ENCODE measurements around the gene DSP.

DSP gene

DNA sequence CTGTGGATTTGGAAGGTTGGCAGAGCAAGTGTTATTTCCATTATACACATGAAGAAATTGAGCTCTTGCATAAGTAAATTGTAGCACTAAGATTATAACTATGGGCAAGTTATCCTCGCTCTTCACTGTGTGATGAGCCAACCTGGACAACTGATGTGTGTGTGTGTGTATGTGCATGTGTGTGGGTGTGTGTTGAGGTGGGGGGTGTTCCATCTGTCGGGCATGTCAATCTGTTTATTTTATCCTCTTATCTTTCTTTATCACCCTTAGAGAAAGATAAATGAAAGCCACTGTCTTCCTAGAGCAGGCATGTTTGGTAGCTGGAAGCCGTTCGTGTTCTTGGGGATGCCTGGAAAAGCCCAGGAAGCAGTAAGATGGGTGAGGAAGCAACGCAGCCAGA, 3.0 kb upstream of the DSP start:
- no peak for DNase-seq

GRCh38 chr6:7540595-7540994, 876 bp upstream of the DSP start:
- DNase-seq, result no peak

DNA sequence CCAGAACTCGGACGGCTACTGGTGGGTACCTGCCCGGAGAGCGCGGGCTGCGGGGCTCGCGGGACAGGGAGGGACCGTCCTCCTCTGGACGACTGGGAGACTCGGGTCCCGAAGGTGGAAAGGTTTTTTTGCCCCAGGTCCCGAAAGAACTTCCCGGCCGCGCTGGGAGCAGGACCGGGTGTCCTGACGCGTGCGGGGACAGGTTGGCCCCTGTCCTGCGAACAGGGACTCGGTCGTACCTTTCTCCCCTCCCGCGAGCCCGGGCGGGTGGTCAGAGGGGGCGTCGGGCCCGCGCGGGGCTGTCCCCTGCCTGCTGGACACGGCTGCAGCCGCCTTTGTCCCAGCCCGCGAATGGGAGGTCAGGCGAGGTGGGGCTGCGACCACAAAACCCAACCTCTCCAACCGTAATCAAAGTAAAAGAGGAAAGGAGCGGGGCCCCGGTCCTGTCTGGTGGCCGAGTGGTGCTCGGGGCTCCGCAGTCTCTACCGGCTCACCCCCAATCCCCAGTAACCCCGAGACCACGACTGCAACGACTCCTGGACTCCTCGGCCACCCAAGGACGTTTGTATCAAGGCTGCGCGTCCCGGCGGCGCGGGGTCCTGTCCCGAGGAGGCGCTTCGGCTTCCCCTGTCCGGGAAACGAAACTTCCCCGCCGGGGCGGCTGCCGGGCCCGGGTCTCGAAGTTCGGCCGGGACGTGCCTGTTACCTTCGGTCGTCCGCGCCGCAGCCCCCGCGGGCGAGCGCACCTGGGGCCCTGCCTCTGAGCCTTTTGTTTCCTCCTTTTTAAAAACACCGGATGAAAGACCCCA, 798 bp downstream of the DSP start:
- no peak for DNase-seq

DNA sequence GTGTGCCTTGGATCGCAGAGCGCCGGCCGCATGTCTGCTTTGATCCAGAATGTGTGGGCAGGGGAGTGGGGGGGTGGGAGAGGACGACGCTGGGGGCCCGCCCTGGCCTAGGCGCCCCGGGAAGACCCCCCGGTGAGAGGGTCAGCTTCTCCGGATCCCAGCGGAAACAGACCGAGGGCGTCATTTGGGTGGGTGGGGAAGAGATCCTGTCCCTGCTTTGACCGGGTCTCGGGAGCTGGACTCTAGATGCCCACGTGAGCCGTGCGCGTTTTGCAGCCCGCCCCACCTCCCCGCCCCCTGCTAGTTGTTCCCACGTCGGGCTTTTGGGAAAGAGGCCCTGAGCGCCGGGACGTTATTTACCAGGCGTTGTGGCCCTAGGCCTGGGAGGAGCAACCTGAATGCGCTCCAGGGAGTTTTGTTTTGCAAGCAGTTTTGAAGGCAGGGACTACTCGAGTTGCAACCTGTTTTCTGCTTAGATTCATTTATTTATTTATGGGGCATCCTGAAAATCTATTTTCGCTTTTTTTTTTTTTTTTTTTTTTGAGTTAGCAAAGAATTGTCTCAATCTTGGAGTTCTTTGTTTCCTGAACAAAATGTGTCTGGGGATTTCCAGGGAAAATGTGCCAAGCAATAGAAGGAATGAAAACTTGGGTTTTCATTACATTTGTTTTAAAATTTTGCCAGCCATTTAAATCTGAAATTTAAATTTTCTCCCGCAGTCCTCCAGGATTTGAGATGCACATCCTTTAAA, 1.6 kb downstream of the DSP start:
- DNase-seq, result no peak

DNA sequence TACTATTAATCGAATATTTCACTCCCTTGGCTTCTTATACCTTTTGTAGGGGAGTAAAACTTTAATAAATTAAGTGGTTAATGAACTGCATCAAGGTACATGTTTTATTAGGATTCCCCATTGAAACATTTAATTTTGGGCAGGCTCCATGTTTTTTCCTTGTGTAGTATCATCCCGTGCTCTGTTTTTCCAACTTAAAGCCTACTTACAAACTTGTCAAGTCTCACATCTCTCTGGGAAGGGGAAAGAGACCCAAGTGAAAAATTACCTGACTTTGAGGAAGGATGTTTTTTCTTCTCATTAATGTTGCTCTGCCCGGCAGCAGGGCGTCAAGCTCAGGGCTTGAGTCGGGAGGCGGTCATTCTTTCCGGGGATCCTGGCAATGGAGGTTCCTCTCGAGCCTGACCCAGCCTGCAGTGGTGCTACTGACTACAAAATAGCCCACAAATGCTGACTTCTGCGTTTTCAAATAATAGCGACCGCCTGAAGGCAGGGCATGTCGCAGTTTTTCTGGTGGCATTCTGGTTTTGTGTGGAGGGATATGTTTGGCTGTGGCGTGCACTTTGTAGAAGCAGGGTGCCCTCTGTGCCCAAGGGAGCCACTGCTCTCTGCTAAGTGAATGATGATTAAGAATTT, 2.4 kb downstream of the DSP start:
- DNase-seq, result no peak

GRCh38 chr6:7544597-7544996, 3.1 kb downstream of the DSP start:
- no peak for DNase-seq

- DNase-seq, result no peak
These were observed 4.0 kb downstream of the DSP start for GRCh38 chr6:7545316-7546019.

- DNase-seq, result no peak
These were observed 4.5 kb downstream of the DSP start for GRCh38 chr6:7546020-7546369.

DNA sequence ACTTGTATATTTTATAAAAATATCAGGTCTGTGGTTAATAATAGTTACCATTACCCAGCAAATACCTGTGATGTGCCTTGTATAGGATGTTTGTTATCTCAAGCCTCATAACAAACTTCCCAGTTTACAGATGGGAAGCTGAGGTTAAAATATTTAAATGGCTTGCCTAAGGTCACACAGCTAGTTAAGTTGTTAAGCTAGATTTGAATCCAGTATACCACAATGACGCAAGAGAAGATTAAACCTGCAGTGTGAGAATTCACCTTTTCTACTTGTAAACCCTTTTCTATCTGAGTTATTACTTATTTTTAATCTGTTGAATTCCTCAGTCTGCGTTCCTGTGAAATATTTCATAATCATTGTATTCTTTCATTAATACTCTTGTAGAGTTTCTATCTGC, 4.9 kb downstream of the DSP start:
- DNase-seq, result no peak

- DNase-seq, result no peak
These were observed 5.4 kb downstream of the DSP start for GRCh38 chr6:7546896-7547295.

GRCh38 chr6:7547315-7547714, 5.8 kb downstream of the DSP start:
- no peak for DNase-seq

- no peak for DNase-seq
These were observed 8.9 kb downstream of the DSP start for GRCh38 chr6:7550433-7550801.

GRCh38 chr6:7554533-7555275, 13.2 kb downstream of the DSP start:
- no peak for DNase-seq

DNA sequence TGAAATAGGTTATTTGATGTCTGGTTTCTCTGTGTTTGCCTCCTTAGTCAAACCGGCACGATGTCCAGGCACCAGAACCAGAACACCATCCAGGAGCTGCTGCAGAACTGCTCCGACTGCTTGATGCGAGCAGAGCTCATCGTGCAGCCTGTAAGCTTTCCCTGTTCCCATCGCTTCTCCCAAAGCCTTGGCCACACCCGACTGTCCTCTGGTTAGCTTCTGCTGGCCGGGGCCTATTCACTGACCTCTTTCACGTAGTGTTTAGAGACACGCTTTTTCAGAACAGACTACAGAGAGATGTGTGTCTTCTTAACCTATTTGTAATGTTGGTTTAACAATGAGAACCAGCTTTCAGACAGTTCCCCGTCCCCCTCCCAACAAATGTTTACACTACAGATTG, 14.2 kb downstream of the DSP start:
- no peak for DNase-seq

DNA sequence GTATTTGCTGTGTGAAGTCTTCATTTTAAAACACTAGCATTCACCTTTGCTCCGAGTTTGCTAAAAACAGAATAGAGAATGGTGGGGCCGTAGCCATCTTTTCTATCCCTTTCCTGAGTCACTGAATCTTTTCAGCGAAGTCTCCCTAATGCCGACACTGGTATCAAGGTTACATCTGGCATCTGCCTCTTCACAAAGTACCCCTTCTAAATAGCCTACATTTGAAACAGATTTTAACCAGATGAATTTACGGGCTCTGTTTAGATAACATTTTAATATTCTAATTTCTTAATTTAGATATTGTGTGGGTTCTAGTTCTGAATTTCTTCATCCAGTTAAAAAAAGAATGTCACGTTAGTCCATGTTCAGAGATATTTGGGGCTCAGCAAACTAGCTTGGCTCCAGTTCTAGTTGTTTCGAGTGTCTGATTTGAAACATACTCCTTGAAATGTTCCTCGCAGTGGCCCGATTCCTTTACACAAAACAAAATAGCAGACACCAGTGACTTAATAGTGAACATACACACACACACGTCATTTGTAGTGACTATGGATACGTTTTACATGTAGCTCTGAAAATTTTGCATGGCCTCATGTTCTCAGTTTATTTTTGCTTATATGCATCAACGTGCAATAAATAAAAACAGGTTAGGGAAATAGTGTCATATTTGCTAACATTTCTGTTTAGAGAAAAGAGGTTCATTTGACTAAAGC, 15.1 kb downstream of the DSP start:
- DNase-seq, result no peak

GRCh38 chr6:7557652-7558051, 16.2 kb downstream of the DSP start:
- DNase-seq, result no peak

DNA sequence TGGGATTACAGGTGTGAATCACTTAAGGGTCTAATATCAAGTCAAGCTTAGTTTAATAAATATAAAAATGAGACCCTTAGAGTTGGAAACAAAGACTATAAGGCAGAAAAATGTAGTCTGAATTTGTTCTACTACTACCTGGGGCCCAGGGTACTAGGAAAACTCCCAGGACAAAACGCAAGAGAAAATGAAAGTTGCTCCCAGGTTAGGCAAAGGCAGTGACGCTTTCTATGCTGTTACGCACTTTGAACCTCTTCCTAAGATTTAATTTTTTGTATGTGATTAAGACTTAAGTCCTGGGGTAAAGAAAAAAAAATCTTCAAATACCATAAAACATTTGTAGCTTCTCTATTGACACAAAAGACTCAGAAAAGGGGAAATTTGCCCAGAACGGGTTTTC, 17.3 kb downstream of the DSP start:
- no peak for DNase-seq

GRCh38 chr6:7559196-7559595, 17.7 kb downstream of the DSP start:
- DNase-seq, result no peak

DNA sequence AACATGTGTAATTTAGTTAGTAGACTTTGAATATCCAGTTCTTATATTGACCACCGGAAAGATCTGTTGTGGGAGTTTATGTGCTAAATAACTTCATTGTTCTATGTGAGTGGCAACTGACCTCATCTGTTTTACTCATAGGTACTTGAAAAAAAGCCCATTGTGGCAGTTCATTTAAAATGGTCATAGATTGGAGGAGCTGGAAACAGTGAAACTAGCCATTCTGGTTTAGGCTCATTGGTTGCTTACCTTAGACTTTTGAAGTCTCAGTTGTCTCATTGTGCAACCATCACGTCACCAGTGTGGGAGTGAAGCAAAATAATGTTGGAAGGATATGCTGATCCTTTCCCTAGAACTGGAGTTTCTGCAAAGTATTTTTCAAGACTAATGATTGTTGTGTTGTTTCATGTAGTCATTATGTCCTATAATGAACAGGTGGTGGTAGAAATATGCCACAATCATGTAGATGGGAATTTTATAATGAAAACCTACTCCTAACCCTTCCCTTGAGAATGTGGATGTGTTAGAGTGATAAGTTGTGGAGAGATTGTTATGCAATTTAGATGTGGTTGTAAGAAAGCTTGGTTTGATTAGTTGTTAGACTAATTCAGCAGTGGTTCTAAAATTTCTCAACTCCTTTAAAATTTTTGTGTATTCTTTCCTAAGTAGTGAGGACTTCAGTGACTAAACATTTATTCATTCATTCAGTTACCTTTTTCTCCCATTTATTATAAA, 18.3 kb downstream of the DSP start:
- DNase-seq, result no peak

DNA sequence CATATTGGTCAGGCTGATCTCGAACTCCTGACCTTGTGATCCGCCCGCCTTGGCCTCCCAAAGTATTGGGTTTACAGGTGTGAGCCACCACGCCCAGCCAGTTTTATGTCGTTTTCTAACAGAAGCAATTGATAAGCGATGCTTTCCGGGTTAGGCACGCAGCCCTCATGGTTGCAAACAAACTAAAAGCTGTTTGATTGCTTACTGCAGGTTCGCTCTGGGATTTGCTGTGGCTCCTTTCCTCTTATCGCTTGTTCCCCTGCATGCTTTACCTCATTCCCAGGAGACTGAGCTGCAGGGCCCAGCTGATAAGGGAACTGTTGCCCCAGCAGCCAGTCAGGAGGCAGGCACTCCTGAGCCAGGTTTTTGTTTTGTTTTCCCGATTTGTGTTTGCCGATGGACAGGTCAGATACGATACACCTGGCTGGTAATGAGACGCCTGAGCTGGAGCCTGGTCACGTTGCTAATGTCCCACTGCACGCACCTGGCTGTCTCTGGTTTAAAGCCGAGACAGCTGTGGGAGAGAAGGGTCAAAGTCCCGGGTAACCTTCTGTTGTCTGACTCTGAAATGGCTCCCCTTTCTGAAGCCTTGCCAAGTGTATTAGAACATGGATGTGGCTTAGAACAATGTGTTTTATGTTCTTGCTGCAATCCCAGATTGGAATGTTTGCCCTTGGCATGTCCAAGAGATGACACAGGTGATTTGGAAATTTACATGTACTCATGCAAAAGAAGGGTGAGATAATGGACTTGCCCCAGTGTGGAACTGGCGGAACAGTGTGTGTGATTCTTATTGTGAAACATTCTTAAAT, 19.9 kb downstream of the DSP start:
- no peak for DNase-seq

Data from C1 segment of cervical spinal cord (tissue), 14 donors.